ENCODE data around the gene GPSM1.

The GPSM1 gene

GRCh38 chr9:136353757-136354488, 26.6 kb downstream of the GPSM1 start:
- Histone ChIP-seq H3K79me2 (ENCODE audit: insufficient read depth, low read length) (no peaks in the 10 kb centered on the region), H3K4me3 (ENCODE audit: low read length, poor library complexity, severe bottlenecking) (no peak overlapping the region), H2AFZ (ENCODE audit: low read length) (no peak overlapping the region), H3K4me1 (ENCODE audit: insufficient read depth, low read length, poor library complexity, severe bottlenecking) (no peaks in the 10 kb centered on the region), H3K27me3 (ENCODE audit: insufficient read depth, low read length, poor library complexity, severe bottlenecking) (no peaks in the 10 kb centered on the region), H3K36me3 (ENCODE audit: insufficient read depth, low read length) (no peaks in the 10 kb centered on the region), H4K20me1 (ENCODE audit: insufficient read depth, low read length, poor library complexity, severe bottlenecking) (no peaks in the 10 kb centered on the region), H3K9me2 (replicated peaks; ENCODE audit: low read depth, low read length) (no peaks in the 10 kb centered on the region), H3K4me2 (ENCODE audit: low read depth, low read length, poor library complexity, severe bottlenecking) (no peak overlapping the region), H3F3A (ENCODE audit: low read depth) (no peaks in the 10 kb centered on the region), H3K9me3 (ENCODE audit: insufficient read depth, low read depth, low read length) (no peaks in the 10 kb centered on the region), H3K9ac (ENCODE audit: low read depth, low read length, poor library complexity, severe bottlenecking) (no peak overlapping the region)
- TF ChIP-seq EZH2phosphoT487 (IDR thresholded peaks at IDR 0.05; ENCODE audit: borderline replicate concordance) = no peak
- TF ChIP-seq, protein P1, sequence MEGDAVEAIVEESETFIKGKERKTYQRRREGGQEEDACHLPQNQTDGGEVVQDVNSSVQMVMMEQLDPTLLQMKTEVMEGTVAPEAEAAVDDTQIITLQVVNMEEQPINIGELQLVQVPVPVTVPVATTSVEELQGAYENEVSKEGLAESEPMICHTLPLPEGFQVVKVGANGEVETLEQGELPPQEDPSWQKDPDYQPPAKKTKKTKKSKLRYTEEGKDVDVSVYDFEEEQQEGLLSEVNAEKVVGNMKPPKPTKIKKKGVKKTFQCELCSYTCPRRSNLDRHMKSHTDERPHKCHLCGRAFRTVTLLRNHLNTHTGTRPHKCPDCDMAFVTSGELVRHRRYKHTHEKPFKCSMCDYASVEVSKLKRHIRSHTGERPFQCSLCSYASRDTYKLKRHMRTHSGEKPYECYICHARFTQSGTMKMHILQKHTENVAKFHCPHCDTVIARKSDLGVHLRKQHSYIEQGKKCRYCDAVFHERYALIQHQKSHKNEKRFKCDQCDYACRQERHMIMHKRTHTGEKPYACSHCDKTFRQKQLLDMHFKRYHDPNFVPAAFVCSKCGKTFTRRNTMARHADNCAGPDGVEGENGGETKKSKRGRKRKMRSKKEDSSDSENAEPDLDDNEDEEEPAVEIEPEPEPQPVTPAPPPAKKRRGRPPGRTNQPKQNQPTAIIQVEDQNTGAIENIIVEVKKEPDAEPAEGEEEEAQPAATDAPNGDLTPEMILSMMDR (conservative IDR thresholded peaks at IDR 0.05; ENCODE audit: low read length) = no peak

- no peaks in the 10 kb centered on the region for H4K20me1 ChIP-seq (ENCODE audit: insufficient read depth, low read length, poor library complexity, severe bottlenecking)
- H3F3A ChIP-seq (ENCODE audit: low read depth) = no peaks in the 10 kb centered on the region
- TF ChIP-seq, protein P1 (conservative IDR thresholded peaks at IDR 0.05; ENCODE audit: low read length) = no peak
- no peak for TF ChIP-seq EZH2phosphoT487 (IDR thresholded peaks at IDR 0.05; ENCODE audit: borderline replicate concordance)
- H2AFZ ChIP-seq (ENCODE audit: low read length) = no peak overlapping the region
- no peak overlapping the region for H3K4me3 ChIP-seq (ENCODE audit: low read length, poor library complexity, severe bottlenecking)
- H3K36me3 ChIP-seq (ENCODE audit: insufficient read depth, low read length) = no peaks in the 10 kb centered on the region
- no peaks in the 10 kb centered on the region for H3K27me3 ChIP-seq (ENCODE audit: insufficient read depth, low read length, poor library complexity, severe bottlenecking)
- H3K9me3 ChIP-seq (ENCODE audit: insufficient read depth, low read depth, low read length) = no peaks in the 10 kb centered on the region
- H3K4me2 ChIP-seq (ENCODE audit: low read depth, low read length, poor library complexity, severe bottlenecking) = no peak overlapping the region
- no peaks in the 10 kb centered on the region for H3K9me2 ChIP-seq (replicated peaks; ENCODE audit: low read depth, low read length)
- no peaks in the 10 kb centered on the region for H3K4me1 ChIP-seq (ENCODE audit: insufficient read depth, low read length, poor library complexity, severe bottlenecking)
- H3K79me2 ChIP-seq (ENCODE audit: insufficient read depth, low read length) = no peaks in the 10 kb centered on the region
- no peak overlapping the region for H3K9ac ChIP-seq (ENCODE audit: low read depth, low read length, poor library complexity, severe bottlenecking)
Observed at GRCh38 chr9:136354592-136355085, 27.3 kb downstream of the GPSM1 start.

DNA sequence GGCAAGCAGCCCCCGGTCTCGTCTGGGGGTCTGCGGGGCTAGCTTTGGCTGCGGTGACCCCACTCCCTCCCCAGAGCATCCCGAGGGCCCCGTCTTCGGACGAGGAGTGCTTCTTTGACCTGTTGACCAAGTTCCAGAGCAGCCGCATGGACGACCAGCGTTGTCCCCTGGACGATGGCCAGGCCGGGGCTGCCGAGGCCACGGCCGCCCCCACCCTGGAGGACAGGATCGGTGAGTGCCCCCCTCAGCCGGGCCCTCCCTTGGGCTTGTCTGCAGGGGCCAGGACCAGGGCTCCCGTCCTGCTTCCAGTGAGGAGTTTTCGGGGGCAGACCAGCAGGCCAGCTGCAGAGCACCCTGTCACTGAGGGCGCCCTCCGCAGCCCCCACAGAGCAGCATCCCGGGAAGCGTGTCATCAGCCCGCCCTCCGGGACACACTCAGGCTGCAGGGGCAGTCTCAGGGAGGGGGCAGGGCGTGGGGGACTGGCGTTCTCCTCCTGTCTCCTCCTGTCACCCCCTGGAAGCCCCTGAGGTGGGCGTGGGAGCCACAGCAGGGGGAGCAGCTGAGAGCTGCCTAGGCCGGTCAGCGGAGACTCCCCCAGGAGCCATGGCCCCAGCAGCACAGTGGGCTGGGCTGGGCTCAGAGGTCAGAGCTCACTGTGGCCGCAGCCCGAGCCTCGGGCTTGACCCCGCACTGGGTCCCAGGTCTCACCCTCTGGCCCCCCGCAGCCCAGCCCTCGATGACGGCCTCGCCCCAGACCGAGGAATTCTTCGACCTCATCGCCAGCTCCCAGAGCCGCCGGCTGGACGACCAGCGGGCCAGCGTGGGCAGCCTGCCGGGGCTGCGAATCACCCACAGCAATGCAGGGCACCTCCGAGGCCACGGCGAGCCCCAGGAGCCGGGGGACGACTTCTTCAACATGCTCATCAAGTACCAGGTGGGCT, 28.5 kb downstream of the GPSM1 start:
- Histone ChIP-seq H4K20me1 (ENCODE audit: insufficient read depth, low read length, poor library complexity, severe bottlenecking) (no peaks in the 10 kb centered on the region), H3K9me2 (replicated peaks; ENCODE audit: low read depth, low read length) (no peaks in the 10 kb centered on the region), H3K9ac (ENCODE audit: low read depth, low read length, poor library complexity, severe bottlenecking) (no peak overlapping the region), H3K27me3 (ENCODE audit: insufficient read depth, low read length, poor library complexity, severe bottlenecking) (no peaks in the 10 kb centered on the region), H3K79me2 (ENCODE audit: insufficient read depth, low read length) (no peaks in the 10 kb centered on the region), H3K4me3 (ENCODE audit: low read length, poor library complexity, severe bottlenecking) (no peak overlapping the region), H3F3A (ENCODE audit: low read depth) (no peaks in the 10 kb centered on the region), H3K9me3 (ENCODE audit: insufficient read depth, low read depth, low read length) (no peaks in the 10 kb centered on the region), H2AFZ (ENCODE audit: low read length) (no peak overlapping the region), H3K36me3 (ENCODE audit: insufficient read depth, low read length) (no peaks in the 10 kb centered on the region), H3K4me1 (ENCODE audit: insufficient read depth, low read length, poor library complexity, severe bottlenecking) (no peaks in the 10 kb centered on the region), H3K4me2 (ENCODE audit: low read depth, low read length, poor library complexity, severe bottlenecking) (no peak overlapping the region)
- TF ChIP-seq EZH2phosphoT487 (IDR thresholded peaks at IDR 0.05; ENCODE audit: borderline replicate concordance) = no peak
